GM19023 (cell line): ENCODE results near the gene FMN1.

Source experiments
- ATAC-seq: cut with Tn5 transposase; IDR thresholded peaks from one replicate; pipeline ENCODE4 v1.9.1; 2021; ENCODE audit warnings: mild to moderate bottlenecking, moderate library complexity; ENCODE audit not compliant: unreplicated experiment

FMN1 gene

DNA sequence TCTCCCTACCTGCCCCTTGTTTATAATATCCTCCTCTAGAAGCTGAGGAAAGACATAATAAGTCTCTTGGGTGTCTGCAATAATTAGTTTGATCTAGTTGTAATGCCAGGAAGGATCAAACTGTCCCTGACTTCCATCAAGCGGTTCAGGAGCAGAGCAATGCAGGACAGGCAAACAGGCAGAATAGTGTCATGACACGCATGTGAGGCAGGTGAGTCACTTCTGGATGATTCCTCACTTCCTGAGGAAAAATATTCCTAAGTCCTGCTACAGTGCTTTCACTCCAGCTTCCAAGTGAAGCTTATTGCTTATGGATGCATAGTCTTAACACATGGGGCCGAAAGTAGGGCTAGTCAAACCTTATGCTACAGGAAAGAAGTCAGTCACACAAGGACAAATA, 390.9 kb downstream of the FMN1 start:
- ATAC-seq, result no peak

DNA sequence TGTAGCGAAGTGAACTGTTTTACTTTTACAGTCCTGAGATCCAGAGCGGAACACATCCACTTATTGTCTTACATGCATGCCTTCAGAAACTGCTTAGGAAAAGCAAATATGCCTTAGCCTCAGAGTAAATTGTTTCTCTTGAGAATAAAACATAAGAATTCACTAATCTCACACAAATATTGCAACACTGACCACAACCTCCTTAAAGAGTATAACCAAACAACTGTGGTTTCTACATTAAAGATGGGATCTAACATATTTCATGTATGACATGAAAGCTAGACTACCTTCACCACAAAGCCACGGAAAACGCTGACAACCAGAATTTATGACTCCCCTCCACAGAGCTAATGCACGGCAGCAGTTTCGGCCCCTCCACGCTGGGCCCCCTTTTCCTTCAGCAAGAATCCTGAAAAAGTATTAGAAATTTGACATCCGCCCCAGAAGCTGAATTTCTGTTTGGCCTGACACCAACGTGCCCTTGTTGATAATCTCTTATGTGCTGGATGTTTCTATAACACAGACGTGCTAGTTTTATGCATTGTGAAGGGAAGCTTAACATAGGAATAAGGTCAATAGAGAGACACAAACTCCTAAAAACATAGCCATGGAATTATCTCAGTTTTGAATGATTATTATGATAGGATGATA, 392.1 kb downstream of the FMN1 start:
- no peak for ATAC-seq

DNA sequence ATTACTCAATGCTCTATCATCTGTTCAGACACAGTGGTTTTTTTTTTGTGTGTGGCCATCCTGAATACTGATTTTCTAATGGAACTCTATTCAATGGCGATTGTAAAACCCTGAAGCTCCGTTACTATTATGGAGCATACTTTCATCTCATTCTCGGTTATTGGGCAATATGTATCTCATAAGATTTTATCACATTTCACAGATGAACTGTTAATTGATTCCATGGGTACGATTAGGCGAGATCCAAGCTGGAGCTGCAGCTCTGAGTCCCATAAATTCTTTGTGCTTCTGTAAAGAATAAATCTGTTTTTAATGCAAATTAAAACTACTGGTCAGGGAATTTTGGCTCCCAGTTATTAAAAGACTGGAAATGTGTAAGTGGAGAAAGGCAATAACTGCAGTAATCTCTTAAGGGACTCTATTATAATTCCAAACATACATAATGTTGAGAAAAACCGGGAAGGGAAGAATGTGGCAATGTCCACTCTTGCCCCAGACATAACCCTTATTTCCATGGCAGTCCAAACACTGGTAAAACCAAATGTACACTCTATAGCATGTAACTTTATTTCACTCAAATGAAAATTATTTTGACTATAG, 394.5 kb downstream of the FMN1 start:
- ATAC-seq, result no peak

DNA sequence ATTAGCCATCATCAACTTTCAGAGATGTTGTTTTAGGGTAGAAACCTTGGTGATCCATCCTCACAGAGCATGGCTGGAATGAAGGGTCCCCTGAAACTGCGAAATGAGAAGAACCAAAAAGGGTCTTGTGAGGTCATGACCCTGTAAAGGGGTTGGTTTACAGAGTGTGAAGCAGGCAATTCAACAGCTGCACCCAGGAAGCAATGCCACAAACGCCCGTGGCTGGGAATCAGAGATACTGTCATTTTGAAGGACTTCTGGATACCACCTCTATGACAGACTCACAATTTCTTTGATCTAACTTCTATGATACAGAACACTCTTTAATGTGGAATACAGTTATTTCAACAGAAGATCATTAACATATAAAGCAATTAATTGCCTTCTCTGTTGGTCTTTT, 397.7 kb downstream of the FMN1 start:
- no peak for ATAC-seq

DNA sequence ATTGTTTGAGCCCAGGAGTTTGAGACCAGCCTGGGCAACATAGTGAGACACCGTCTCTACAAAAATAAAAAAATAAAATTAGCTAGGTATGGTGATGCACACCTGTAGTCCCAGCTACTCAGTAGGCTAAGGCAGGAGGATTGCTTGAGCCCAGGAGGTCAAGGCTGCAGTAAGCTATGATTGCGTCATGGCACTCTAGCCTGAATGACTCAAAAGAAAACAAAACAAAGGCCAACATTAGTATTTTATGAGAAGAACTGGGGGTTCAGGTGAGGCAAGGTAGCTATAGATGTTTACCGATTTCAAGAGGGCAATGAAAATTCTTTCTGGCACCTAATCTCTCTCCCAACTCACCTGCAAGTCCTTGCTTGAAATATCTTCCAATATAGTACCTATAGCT, 399.5 kb downstream of the FMN1 start:
- no peak for ATAC-seq

DNA sequence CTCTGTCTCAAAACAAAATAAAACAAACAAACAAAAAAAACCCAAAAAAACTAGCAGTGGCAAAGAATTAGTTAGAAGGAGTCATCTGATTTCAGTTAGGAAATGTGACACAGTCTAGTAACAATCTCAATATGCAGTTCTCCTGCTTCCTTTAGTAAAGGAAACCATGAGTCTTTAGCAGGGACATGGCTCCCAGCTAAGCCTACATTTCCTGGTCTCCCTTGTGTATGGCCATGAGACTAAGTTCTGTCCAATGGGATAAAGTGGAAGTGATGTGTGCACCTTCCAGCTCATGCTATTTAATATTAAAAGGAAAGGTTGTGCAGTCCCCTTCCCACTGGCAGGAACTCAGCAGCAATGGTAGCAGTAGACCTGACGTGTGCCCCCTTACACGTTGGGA, 402.1 kb downstream of the FMN1 start:
- ATAC-seq, result no peak

DNA sequence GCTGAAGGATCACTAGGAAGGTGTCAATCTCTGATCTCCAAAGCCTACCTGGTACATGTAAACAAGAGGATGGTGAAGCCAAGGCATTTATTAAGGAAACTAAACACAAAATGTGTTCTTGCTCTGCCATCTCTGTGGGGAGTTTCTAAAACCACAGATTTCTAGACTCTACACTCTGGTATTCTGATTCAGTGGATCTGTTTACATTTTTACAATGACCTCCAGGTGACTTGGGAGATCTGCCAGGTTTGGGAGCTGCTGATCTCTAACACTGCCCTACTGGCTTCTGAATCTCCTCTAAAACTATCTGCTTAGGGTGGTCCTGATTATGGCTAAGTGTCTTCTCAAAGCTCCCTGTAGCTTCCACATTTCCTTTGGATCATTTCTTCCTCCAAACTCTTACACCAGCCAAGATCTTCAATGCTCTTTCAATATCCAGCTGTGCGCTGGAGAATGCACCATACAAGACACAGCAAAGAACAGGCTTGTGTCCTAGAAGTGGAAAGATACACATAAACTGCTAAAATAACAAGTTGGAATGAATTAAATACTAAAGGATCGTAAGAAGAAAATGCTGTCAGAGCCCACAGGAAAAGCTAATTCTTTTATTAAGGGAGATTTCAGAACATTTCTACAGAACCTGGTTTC, 404.0 kb downstream of the FMN1 start:
- ATAC-seq, result no peak

DNA sequence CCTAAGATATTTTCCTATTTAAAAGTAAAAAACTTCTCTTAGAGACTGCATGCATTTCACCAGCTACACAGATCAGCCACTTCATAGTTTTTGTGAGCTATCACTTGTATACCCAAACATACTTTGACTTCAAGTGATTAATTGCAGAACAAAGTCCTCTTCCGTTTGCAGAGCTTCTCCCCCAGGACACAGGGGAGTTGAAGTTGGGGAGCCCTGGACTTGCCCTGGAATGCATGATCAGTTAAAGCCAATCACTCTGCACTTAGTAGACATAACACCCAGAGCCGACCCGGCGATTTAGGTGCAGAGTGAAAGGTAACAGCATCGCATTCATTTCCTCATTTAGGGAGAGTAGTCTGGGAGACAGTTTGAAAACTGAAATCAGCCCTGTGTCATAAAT, 406.6 kb downstream of the FMN1 start:
- no peak for ATAC-seq

DNA sequence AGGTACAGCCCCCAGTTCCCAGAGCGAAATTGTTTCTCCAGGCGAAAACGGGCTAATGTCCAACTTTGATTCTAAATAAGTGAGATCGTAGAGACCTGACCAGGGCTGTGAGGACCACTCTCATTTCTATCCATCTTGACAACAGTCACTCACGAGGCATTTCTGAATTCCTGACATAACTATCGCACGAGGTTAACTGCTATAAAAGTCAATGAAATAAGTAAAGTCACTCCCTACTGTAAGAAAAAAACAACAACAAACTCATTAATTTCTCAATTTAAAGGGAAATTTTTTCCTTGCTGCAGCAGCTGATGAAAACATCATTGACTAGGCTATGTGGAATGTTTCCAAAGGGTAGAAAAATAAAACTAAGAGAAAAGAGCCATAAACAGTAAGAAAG, 407.6 kb downstream of the FMN1 start:
- ATAC-seq, result no peak

DNA sequence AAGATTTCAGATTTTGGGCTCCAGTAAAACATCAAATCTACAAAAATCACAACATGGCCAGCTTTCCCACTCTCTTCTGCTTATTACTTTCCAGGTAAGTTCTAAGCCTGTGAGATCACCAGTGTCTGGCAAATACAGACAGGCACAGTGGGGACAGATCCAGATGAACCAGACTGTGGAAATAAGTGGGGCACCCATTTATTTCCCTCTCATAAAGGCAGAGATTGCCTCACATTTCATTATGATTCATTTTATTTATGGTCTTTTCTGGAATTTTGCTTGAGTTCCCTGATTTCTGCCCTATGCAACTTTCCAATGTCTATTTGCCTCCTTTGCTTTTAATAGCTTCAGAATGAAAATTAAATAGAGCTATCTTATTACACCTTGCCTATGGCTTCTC, 409.9 kb downstream of the FMN1 start:
- no peak for ATAC-seq

DNA sequence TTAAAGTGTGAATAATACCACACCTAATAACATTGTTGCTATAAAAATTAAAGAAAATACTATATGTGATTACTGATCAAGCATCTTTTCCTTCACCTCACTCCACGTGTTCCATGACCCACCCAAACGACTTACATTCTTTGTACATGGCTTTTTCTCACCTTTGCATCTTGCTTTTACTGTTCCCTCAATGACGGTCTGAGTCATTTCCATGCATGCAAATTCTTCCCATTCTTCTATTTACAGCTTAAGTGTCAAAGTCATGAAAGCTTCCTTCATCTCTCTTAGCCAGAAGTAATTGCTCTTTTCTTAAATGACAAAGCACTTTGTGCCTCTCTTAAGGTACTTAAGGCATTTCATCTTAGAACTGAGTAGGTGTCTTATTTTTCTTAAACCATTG, 412.7 kb downstream of the FMN1 start:
- no peak for ATAC-seq

DNA sequence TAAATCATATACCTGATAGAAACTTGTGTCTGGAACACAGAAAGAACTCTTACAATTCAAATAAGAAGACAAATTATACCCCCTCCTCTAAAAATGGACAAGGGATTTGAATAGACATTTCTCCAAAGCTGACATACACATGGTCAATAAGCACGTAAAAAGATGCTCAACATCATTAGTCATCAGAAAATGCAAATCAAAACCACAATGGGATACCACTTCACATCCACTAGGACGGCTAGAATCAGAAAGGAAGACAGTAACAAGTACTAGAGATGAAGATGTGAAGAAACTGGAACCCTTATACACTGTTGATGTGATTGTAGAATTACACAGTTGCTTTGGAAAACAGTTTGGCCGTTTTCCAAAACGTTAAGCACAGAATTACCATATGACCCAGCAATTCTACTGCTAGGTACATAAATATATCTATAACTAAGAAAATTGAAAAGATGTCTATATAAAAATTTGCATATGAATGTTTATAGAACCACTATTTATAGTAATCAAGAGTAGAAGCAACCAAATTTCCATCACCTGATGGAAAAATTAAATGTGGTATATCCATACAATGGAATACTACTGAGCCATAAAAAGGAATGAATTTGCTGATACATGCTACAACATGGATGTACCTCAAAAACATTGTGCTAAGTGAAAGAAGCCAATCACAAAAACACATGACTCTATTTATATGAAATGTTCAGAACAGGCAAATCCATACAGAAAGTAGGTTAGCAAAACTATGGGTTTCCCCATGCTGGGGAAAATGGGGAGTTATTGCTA, 415.9 kb downstream of the FMN1 start:
- ATAC-seq, result no peak

DNA sequence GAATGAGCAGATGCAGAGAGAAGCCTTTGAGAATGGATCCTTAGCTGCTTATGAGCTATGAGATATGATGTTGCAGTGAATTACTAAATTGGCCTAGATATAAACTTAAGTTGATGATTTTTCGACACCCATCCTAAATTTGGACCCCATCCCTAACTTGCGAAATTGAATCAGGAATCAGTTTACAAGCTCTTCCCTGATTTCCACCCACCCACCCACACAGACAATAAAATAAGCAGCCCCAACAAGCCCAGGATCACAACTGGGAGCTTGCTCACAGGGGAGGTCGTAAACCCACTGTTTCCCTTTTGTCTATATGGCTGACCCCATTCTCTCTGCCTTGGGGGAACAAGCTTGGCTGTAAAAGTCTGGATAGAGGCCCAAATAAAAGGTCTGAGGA, 419.4 kb downstream of the FMN1 start:
- ATAC-seq, result no peak

DNA sequence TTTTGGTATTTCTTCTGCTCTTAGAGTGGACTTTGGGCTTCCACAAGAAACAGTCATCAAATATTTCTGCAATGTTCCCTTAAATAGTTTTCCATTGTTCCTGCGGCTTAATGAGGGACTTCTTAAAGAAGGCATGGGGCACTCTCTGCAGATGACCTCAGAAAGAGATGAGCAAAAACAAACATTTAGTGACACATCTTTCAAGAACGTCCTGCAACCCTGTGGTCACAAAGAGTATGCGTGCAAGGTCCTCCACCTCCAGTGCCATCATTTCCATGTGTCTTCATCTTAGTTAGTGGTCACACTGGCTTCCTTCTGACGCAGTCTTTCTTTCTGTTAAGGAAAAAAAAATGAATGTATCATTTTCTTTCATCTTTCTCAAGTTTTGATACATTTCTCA, 420.5 kb downstream of the FMN1 start:
- no peak for ATAC-seq

DNA sequence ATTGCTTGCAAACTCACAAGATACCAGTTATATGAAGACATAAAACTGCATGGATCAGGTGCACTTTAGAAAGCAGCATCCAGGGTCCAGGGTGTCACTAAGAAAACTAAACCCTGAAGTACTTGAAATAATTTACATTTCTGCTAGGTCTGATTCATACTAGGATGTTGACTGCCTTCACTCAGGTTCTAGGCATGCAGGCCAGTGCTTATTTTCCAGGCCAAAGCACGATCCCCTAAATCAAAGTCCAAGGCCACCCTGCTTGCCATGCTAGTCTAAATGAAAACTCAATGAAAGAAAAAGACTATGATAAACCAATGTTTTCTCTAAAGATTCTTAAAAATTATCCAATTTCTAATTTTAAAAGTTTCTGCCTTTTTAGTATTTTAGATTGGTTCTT, 427.3 kb downstream of the FMN1 start:
- no peak for ATAC-seq

DNA sequence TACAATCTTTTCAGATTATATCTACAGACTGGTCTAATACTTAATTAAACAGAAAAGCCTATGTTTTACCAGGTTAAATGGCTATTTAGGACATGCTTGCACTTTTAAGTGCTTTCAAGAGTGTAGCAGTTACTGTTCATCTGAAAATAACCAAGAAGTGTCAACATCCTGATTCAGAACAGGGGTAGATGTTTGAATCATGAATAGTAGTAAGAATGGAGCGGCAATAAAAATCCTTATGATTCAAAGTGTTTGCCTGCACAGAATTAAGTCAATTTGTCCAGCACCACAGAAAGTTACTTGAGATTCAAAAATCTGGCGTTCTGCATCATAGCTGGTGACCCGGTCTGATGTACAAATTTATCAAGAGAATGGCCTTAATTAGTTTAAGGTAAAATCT, 428.4 kb downstream of the FMN1 start:
- no peak for ATAC-seq

DNA sequence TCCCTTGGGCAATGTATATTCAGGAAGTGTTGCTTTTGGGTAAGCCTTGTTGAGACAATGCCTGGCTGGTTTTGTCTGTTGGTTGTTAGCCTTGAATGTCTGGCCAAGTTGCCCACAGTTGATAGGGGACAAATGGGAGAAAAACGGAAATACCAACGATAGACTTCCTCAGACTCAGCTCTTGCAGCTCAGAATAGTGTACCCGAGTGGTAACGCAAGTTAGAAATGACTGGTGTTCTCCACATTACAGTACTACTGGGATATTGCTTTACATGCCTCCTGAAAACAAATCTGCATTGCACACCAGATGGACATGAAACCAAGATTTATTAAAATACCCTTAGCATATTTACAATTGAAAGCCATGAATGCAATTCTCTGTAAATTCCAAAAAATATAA, 429.3 kb downstream of the FMN1 start:
- no peak for ATAC-seq

DNA sequence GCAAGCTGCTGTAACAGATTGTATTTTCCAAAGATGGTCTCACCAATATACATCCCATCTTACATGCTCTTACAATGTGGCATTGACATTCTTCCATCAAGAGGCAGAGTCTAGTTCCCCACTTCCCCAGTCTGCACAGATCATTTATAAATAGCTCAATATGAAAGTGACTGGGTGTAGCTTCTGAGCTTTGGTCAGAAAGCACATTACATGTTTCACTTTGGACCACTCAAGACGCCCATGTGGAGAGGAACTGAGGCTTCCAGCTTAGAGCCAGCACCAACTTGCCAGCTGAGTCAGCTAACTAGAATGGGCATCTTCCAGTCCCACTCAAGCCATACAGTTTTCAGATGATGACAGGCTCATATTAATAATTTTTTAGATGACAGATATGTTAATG, 431.2 kb downstream of the FMN1 start:
- ATAC-seq, result no peak

DNA sequence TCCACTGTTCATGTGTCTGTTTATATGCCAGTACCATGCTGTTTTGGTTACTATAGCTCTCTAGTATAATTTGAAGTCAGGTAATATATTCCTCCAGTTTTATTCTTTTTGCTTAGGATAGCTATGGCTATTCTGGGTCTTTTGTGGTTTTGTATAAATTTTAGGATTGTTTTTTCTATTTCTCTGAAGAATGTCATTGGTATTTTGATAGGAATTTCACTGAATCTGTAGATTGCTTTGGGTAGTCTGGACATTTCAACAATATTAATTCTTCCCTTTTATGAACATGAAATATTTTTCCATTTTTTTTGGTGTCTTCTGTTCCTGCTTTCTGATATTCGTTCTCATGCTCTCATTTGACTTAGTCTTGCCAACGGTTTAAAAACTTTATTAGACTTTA, 437.1 kb downstream of the FMN1 start:
- no peak for ATAC-seq

DNA sequence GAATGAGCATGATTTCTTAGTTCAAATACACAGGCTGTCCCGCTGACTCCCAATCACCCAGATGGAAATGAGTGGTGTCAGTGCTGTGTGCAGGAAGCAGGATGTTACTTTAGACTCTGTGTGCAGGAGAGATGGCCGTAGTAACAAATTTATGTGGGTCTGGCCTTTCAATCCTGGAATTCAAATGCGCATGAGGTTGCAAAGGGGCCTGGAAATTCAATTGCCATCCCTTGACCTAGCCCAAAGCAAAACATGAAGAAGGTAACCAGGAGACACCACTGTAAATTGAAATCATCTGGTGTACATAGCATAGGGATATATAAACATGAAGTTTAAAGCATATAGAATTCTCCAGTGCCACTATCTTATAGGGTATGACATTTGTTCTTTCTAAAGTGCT, 443.5 kb downstream of the FMN1 start:
- no peak for ATAC-seq

DNA sequence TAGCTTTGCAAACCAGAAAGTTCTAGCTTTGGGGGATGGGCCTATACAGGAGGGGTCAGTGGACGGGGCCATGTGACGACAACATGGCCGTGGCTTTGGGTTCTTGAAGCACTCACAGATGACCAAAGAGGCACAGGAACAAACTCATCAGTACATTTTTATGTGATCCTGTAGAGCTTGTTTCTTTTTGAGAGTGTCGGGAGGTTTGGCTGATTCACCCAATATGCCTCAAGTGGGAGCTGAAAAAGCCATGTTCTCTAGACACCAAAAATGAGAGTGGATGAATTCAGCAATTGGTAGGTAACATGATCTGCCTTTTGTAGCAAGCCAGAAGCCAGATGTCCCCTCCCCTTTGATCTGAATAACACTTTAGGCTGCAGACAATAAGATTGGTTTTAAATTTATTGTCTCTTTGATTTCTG, 446.6 kb downstream of the FMN1 start:
- ATAC-seq, result no peak
